Measurements from ENCODE around the gene GNB1. TPM values are rescaled to one million over a fixed set of nuclear protein-coding genes. Genes with fewer than 3 reads are reported as not detected.
A peak's percentile ranks its signal among the peaks of the same experiment; 100 is the strongest.

GNB1 gene
- total RNA-seq, 2 experiments from 2014 or later: 138 to 149 TPM

DNA sequence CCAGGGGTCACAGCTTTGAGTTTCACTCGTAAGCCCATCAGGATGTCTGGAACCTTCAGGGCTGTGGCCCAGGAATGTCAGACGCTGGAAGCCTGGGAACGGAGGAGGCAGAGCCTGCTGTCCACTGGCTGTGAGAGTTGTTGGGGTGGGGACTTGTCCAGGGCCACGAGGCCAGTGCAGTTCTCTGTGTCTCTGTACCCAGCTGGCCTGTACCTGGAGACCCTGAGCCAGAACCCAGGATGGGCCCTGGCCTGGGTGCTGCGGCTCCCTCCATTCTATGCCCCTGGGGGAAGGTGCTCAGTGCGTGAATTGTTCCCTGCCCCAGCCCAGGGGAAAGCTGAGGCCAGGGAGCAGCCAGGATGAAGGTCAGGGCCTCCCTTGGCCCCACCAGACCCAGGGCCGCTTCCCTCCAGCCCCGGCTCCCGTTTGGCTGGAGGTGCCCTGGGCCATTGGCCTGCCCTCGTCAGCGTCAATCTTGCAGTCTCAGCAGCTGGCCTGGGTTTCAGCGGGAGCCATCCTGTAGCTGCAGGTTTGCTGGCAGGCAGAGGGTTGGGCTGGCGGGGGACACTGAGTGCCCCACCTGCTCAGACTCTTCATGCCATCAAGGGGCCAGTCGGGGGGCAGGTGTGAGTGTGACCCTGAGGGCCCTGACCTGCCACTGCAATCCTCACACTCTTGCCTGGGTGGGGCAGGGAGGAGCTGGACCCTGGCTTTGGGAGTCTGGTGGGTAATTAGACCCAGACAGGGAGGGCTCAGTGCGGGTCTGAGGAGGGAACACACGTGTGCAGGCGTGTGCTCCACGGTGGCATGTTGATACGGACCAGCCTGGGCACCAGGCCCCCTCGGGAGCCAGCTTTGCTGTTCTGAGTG is 23.4 kb upstream of the GNB1 start:
- no peak for TF ChIP-seq CTCF (IDR thresholded peaks at IDR 0.05)
- CTCF ChIA-PET: no interaction called here
- POLR2A ChIA-PET: no interaction called here

GRCh38 chr1:1911350-1912041 is 20.6 kb upstream of the GNB1 start:
- Histone ChIP-seq H3K4me1 (ENCODE audit: insufficient read depth, low read length) (peaks cover 23% of the 10 kb centered on the region), H3K36me3 (ENCODE audit: insufficient read depth, low read length) (no peaks in the 10 kb centered on the region), H3K9me3 (ENCODE audit: control insufficient read depth in 1 of 2, insufficient read depth in 1 of 2, low read length in 2 of 2) (no peaks in the 10 kb centered on the region), H3K27ac (ENCODE audit: low read depth in 1 of 2, low read length in 2 of 2) (no peak overlapping the region), H3K27me3 (ENCODE audit: control insufficient read depth in 1 of 2, insufficient read depth in 2 of 2, low read length in 2 of 2) (no peaks in the 10 kb centered on the region), H3K4me3 (ENCODE audit: low read length) (no peak overlapping the region)
- ChIA-PET POLR2A (no interaction called here), CTCF (no interaction called here)
- peak in 1 of 14 experiments; percentile 32 for DNase-seq
- no peak for TF ChIP-seq CTCF (IDR thresholded peaks at IDR 0.05)
- Mint-ChIP-seq H3K27ac (no peak overlapping the region), H3K4me3 (no peak overlapping the region), H3K36me3 (ENCODE audit: low read depth) (no peaks in the 10 kb centered on the region), H3K4me1 (ENCODE audit: low read depth) (peaks cover under 1% of the 10 kb centered on the region), H3K27me3 (no peaks in the 10 kb centered on the region), H3K9me3 (no peaks in the 10 kb centered on the region)
- intact Hi-C loops (cut with DNase I, micrococcal nuclease): no loop called here
- ATAC-seq (ENCODE audit: poor library complexity): no peak

More for the DNA sequence above, 23.4 kb upstream of the GNB1 start:
- H3K36me3 ChIP-seq (ENCODE audit: insufficient read depth, low read length): no peaks in the 10 kb centered on the region
- Mint-ChIP-seq H3K4me3 (no peak overlapping the region), H3K27me3 (no peaks in the 10 kb centered on the region), H3K27ac (no peak overlapping the region), H3K4me1 (ENCODE audit: low read depth) (peaks cover 1% of the 10 kb centered on the region), H3K36me3 (ENCODE audit: low read depth) (no peaks in the 10 kb centered on the region), H3K9me3 (no peaks in the 10 kb centered on the region)
- ATAC-seq (ENCODE audit: poor library complexity): no peak
- no peak overlapping the region for H3K27ac ChIP-seq (ENCODE audit: low read depth in 1 of 2, low read length in 2 of 2)
- intact Hi-C loops (cut with DNase I, micrococcal nuclease): no loop called here
- no peak overlapping the region for H3K4me3 ChIP-seq (ENCODE audit: low read length)
- H3K9me3 ChIP-seq (ENCODE audit: control insufficient read depth in 1 of 2, insufficient read depth in 1 of 2, low read length in 2 of 2): no peaks in the 10 kb centered on the region
- no peaks in the 10 kb centered on the region for H3K27me3 ChIP-seq (ENCODE audit: control insufficient read depth in 1 of 2, insufficient read depth in 2 of 2, low read length in 2 of 2)
- H3K4me1 ChIP-seq (ENCODE audit: insufficient read depth, low read length): peaks cover 25% of the 10 kb centered on the region
- peak in 1 of 14 experiments; percentile 30 for DNase-seq

DNA sequence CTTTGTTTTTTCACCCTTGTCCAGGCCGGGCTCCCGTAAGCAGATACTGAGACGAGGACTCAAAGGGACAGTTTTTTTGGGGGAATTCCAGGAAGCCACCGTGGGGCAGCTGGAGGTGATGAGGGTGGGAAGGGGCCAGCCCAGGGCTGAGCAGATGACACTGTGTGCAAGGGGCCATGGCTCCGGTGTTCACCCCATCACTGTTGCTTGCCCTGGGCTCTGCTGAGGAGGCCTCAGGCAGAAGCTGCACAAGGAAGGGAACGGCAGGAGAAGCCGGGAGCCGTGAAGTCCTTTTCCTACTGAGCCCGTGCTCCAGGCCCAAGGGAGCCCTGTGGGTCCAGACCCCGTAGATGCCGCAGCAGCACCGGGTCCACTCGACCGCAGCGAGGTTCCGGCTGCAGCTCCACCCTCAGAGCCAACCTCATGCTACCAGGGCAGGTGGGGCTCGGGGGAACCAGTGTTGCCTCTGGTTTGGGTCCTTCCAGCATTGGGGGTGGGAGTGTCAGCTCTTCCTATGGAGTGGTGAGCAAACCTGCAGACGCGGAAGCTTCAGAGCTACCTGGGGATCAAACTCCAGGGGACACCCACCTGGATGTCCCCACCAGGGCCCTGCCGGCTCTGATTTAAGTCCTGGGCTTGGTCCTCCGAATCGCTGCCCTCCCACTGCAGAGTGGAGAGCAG is 19.9 kb upstream of the GNB1 start:
- Histone ChIP-seq H3K9me3 (ENCODE audit: control insufficient read depth in 1 of 2, insufficient read depth in 1 of 2, low read length in 2 of 2) (no peaks in the 10 kb centered on the region), H3K4me3 (ENCODE audit: low read length) (no peak overlapping the region), H3K4me1 (ENCODE audit: insufficient read depth, low read length) (peaks cover 30% of the 10 kb centered on the region), H3K36me3 (ENCODE audit: insufficient read depth, low read length) (no peaks in the 10 kb centered on the region), H3K27ac (ENCODE audit: low read depth in 1 of 2, low read length in 2 of 2) (no peak overlapping the region), H3K27me3 (ENCODE audit: control insufficient read depth in 1 of 2, insufficient read depth in 2 of 2, low read length in 2 of 2) (no peaks in the 10 kb centered on the region)
- POLR2A ChIA-PET: interaction anchor here (2.1 kb wide), 1 partner anchor 186 kb away, joined by 7 read pairs; the partner anchor contains the start of gene CDK11A
- intact Hi-C loops (cut with DNase I, micrococcal nuclease): no loop called here
- CTCF ChIA-PET: no interaction called here
- Mint-ChIP-seq H3K9me3 (no peaks in the 10 kb centered on the region), H3K27ac (peak overlapping the region; percentile 88), H3K4me3 (no peak overlapping the region), H3K4me1 (ENCODE audit: low read depth) (peaks cover 6% of the 10 kb centered on the region), H3K36me3 (ENCODE audit: low read depth) (no peaks in the 10 kb centered on the region), H3K27me3 (no peaks in the 10 kb centered on the region)
- TF ChIP-seq CTCF (IDR thresholded peaks at IDR 0.05): no peak
- no peak for ATAC-seq (ENCODE audit: poor library complexity)
- DNase-seq: peak in 1 of 14 experiments; percentile 45

Data from CD4-positive, alpha-beta T cell (primary cell).